Gastroesophageal sphincter (tissue), 3 donors: Measurements from ENCODE around the gene CMSS1.

ENCODE experiments used
- CTCF ChIP-seq, 4 experiments: fragments of 200-600 bp in 2 of 4; fragments of 450-650 bp in 2 of 4; sonication (generic) in 1 of 4; IDR thresholded peaks; one replicate each; pipeline ENCODE4 v1.5.1; 2017 to 2019; ENCODE audit warnings: antibody characterized with exemption in 4 of 4, mild to moderate bottlenecking in 2 of 4, moderate library complexity in 2 of 4
- POLR2A ChIP-seq, 2 donors: fragments of 450-650 bp; IDR thresholded peaks; one replicate each; pipeline ENCODE4 v1.6.1; 2017; ENCODE audit warnings: antibody characterized with exemption in 2 of 2, mild to moderate bottlenecking in 2 of 2, moderate library complexity in 1 of 2
- POLR2AphosphoS5 ChIP-seq: sonication (generic); formaldehyde crosslinking; IDR thresholded peaks from one replicate; pipeline ENCODE4 v1.6.1; 2017; ENCODE audit warnings: antibody characterized with exemption

- no peak for TF ChIP-seq CTCF (IDR thresholded peaks at IDR 0.05)
- no peak for TF ChIP-seq POLR2A (IDR thresholded peaks at IDR 0.05)
- TF ChIP-seq POLR2AphosphoS5, result no peak
These were observed 249.9 kb downstream of the CMSS1 start for GRCh38 chr3:100067589-100067988.
